ENCODE results near the gene GBP3. TPM values are rescaled to one million over a fixed set of nuclear protein-coding genes. Genes with fewer than 3 reads are reported as not detected.

GBP3 gene
- total RNA-seq, 2 donors from 2014 or later, result 38.7 to 103 TPM

GRCh38 chr1:88961647-88962275 is 60.9 kb downstream of the GBP3 start:
- DNase-seq, result no peak
- Histone ChIP-seq H3K27ac (no peak overlapping the region), H3K4me1 (no peaks in the 10 kb centered on the region), H3K4me3 (no peak overlapping the region), H3K27me3 (no peaks in the 10 kb centered on the region), H3K36me3 (peaks cover 12% of the 10 kb centered on the region), H3K9me3 (no peaks in the 10 kb centered on the region), H3K9ac (ENCODE audit: low read depth in 2 of 2, low read length in 2 of 2) (no peak overlapping the region)
- TF ChIP-seq CTCF (IDR thresholded peaks at IDR 0.05), result no peak
- intact Hi-C loops (cut with DNase I), result no loop called here

DNA sequence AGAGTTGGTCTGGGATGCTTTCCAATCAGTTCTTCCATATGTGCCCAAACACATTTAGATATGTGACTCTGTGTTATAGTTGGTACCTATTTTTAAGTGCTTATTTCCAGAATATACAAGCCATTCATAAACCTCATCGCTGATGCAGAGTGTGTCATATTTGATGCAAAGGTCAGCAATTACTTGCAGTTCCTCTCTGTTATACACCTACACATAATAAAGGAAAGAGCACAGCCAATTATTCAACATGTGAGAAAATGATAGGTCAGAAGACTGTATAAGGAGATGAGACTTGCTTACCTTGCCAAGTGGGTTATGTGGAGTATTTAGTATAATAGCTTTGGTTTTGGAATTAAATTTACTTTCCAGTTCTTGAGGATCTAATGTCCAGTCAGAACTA is 61.6 kb downstream of the GBP3 start:
- Histone ChIP-seq H3K27ac (no peak overlapping the region), H3K9me3 (no peaks in the 10 kb centered on the region), H3K4me1 (no peaks in the 10 kb centered on the region), H3K36me3 (peaks cover 17% of the 10 kb centered on the region), H3K9ac (ENCODE audit: low read depth in 2 of 2, low read length in 2 of 2) (no peak overlapping the region), H3K4me3 (no peak overlapping the region), H3K27me3 (no peaks in the 10 kb centered on the region)
- TF ChIP-seq CTCF (IDR thresholded peaks at IDR 0.05), result no peak
- DNase-seq, result no peak
- intact Hi-C loops (cut with DNase I), result no loop called here

Other genes with a start within 250 kb of the GBP3 start
- gene GTF2B, start 131.3 kb downstream of the GBP3 start, total RNA-seq, result 10 to 100 TPM; 26.9 to 31.6 TPM
- 10 to 100 TPM; 19.1 to 32.3 TPM for gene KYAT3, start 30.2 kb downstream of the GBP3 start, total RNA-seq
- 10 to 100 TPM; 10.6 to 13.6 TPM for gene RBMXL1, start 30.2 kb downstream of the GBP3 start, total RNA-seq
- gene GBP1, start 42.3 kb upstream of the GBP3 start, total RNA-seq, result 10 to 100 TPM; 15.0 to 25.9 TPM
- gene GBP2, start 103.2 kb upstream of the GBP3 start, total RNA-seq, result 10 to 100 TPM; 20.1 to 81.0 TPM
- not detected for gene GBP7, start 153.1 kb upstream of the GBP3 start, total RNA-seq
- gene GBP4, start 176.1 kb upstream of the GBP3 start, total RNA-seq, result 1 to 10 TPM; 2.1 to 4.9 TPM
- gene GBP5, start 250.0 kb upstream of the GBP3 start, total RNA-seq, result 1 to 10 TPM; 1.3 to 3.0 TPM